HG03575 (cell line): ENCODE data around the gene CRADD.
"Not testable (repeated sequence)": the region's sequence is repeated elsewhere in the genome, so short reads cannot be mapped to it uniquely, and the experiment has no call there.

ENCODE experiments used
- ATAC-seq: cut with Tn5 transposase; IDR thresholded peaks from one replicate; pipeline ENCODE4 v1.9.1; 2021; ENCODE audit not compliant: unreplicated experiment, insufficient number of reproducible peaks, low FRiP score; ENCODE audit errors: extremely low read depth

Gene CRADD

GRCh38 chr12:93926237-93926636, 249.1 kb downstream of the CRADD start:
- ATAC-seq = no peak

- not testable (repeated sequence) for ATAC-seq
These were observed 251.9 kb downstream of the CRADD start for GRCh38 chr12:93929081-93929480.

- no peak for ATAC-seq
These were observed 260.6 kb downstream of the CRADD start for GRCh38 chr12:93937812-93938211.

- ATAC-seq = no peak
These were observed 261.1 kb downstream of the CRADD start for GRCh38 chr12:93938317-93938716.

GRCh38 chr12:93938931-93939330, 261.8 kb downstream of the CRADD start:
- ATAC-seq = no peak

- ATAC-seq = no peak
These were observed 262.6 kb downstream of the CRADD start for GRCh38 chr12:93939641-93940325.

- ATAC-seq = no peak
These were observed 266.6 kb downstream of the CRADD start for GRCh38 chr12:93943780-93944179.

GRCh38 chr12:93944201-93944600, 267.0 kb downstream of the CRADD start:
- no peak for ATAC-seq
